SJCRH30 (cell line): ENCODE data around the gene RALGPS1. TPM values are rescaled to one million over a fixed set of nuclear protein-coding genes. Genes with fewer than 3 reads are reported as not detected.

Experiments used
- DNase-seq, 2 experiments: peaks; one replicate each; pipeline ENCODE4 v3.0.0-alpha.2; 2015 to 2020
- H3K27ac ChIP-seq: fragments of 250-450 bp; sonication (Bioruptor Pico); 2 replicates; pipeline ENCODE4 v1.5.1; 2020; ENCODE audit warnings: mild to moderate bottlenecking, moderate library complexity
- H3K27me3 ChIP-seq: fragments of 250-450 bp; sonication (Bioruptor Pico); 2 replicates; pipeline ENCODE4 v1.5.1; 2020; ENCODE audit warnings: mild to moderate bottlenecking, moderate library complexity
- H3K36me3 ChIP-seq: fragments of 250-450 bp; sonication (Bioruptor Pico); 2 replicates; pipeline ENCODE4 v1.5.1; 2020; ENCODE audit warnings: mild to moderate bottlenecking, moderate library complexity
- H3K4me1 ChIP-seq: fragments of 250-450 bp; sonication (Bioruptor Pico); 2 replicates; pipeline ENCODE4 v1.5.1; 2020; ENCODE audit warnings: mild to moderate bottlenecking, moderate library complexity
- H3K4me3 ChIP-seq: fragments of 250-450 bp; sonication (Bioruptor Pico); 2 replicates; pipeline ENCODE4 v1.5.1; 2020; ENCODE audit warnings: mild to moderate bottlenecking, moderate library complexity
- H3K9me3 ChIP-seq: fragments of 250-450 bp; sonication (Bioruptor Pico); replicated peaks from 2 replicates; pipeline ENCODE4 v1.5.1; 2020; ENCODE audit warnings: mild to moderate bottlenecking, moderate library complexity
- total RNA-seq: library from RNA; depleted of rRNA; stranded (reverse); fragments of >200 nt; shearing (Covaris generic); gene quantifications from 2 replicates; pipeline ENCODE4 v1.2.3, GENCODE V29; 2014; rRNA removed

RALGPS1 gene
- 1.8 and 2.3 TPM in 2 replicates for total RNA-seq

GRCh38 chr9:126914458-126915280 lies at the start of gene RALGPS1:
Gene RALGPS1 (plus strand): TSS chr9:126914782. CDS start chr9:126962290, 47,508 bp downstream.
- H3K9me3 ChIP-seq, result no peaks in the 10 kb centered on the region
- no peaks in the 10 kb centered on the region for H3K27me3 ChIP-seq
- no peak within 1 kb of the TSS for H3K27ac ChIP-seq
- H3K4me3 ChIP-seq, result peak within 1 kb of the TSS; percentile 62
- H3K4me1 ChIP-seq, result no peaks in the 10 kb centered on the region
- peak; percentile 97 to 98 for DNase-seq
- H3K36me3 ChIP-seq, result no peaks in the 10 kb centered on the region

- Histone ChIP-seq H3K36me3 (peaks cover 10% of the 10 kb centered on the region), H3K9me3 (no peaks in the 10 kb centered on the region), H3K27me3 (no peaks in the 10 kb centered on the region), H3K4me3 (no peak overlapping the region), H3K27ac (no peak overlapping the region), H3K4me1 (peaks cover 6% of the 10 kb centered on the region; the same call in 1 of the 2 replicates)
- no peak for DNase-seq
Observed at GRCh38 chr9:126869368-126869767, 45.2 kb upstream of the RALGPS1 start.

GRCh38 chr9:126872516-126872915 lies 42.1 kb upstream of the RALGPS1 start:
- H3K4me3 ChIP-seq, result no peak overlapping the region
- peaks cover 3% of the 10 kb centered on the region; the same call in 1 of the 2 replicates for H3K36me3 ChIP-seq
- H3K27me3 ChIP-seq, result no peaks in the 10 kb centered on the region
- no peak for DNase-seq
- H3K4me1 ChIP-seq, result no peaks in the 10 kb centered on the region
- H3K27ac ChIP-seq, result no peak overlapping the region
- H3K9me3 ChIP-seq, result no peaks in the 10 kb centered on the region

- DNase-seq, result no peak
- H3K27me3 ChIP-seq, result no peaks in the 10 kb centered on the region
- peaks cover 7% of the 10 kb centered on the region for H3K36me3 ChIP-seq
- H3K4me3 ChIP-seq, result no peak overlapping the region
- no peaks in the 10 kb centered on the region for H3K4me1 ChIP-seq
- H3K9me3 ChIP-seq, result no peaks in the 10 kb centered on the region
- no peak overlapping the region for H3K27ac ChIP-seq
Observed at GRCh38 chr9:126874546-126875314, 39.9 kb upstream of the RALGPS1 start.

- DNase-seq, result no peak
- H3K27me3 ChIP-seq, result no peaks in the 10 kb centered on the region
- H3K27ac ChIP-seq, result no peak overlapping the region
- no peaks in the 10 kb centered on the region for H3K9me3 ChIP-seq
- H3K4me1 ChIP-seq, result no peaks in the 10 kb centered on the region
- H3K4me3 ChIP-seq, result no peak overlapping the region
- H3K36me3 ChIP-seq, result peaks cover 11% of the 10 kb centered on the region
Observed at GRCh38 chr9:126875756-126876510, 38.6 kb upstream of the RALGPS1 start.

GRCh38 chr9:126876531-126876930 lies 38.1 kb upstream of the RALGPS1 start:
- H3K36me3 ChIP-seq, result peaks cover 11% of the 10 kb centered on the region
- H3K9me3 ChIP-seq, result no peaks in the 10 kb centered on the region
- no peaks in the 10 kb centered on the region for H3K4me1 ChIP-seq
- H3K27me3 ChIP-seq, result no peaks in the 10 kb centered on the region
- no peak overlapping the region for H3K4me3 ChIP-seq
- no peak for DNase-seq
- no peak overlapping the region for H3K27ac ChIP-seq

GRCh38 chr9:126877418-126877817 lies 37.2 kb upstream of the RALGPS1 start:
- H3K9me3 ChIP-seq, result no peaks in the 10 kb centered on the region
- H3K27me3 ChIP-seq, result no peaks in the 10 kb centered on the region
- peaks cover 11% of the 10 kb centered on the region for H3K36me3 ChIP-seq
- no peak for DNase-seq
- H3K4me3 ChIP-seq, result no peak overlapping the region
- H3K4me1 ChIP-seq, result no peaks in the 10 kb centered on the region
- no peak overlapping the region for H3K27ac ChIP-seq

GRCh38 chr9:126879288-126879687 lies 35.3 kb upstream of the RALGPS1 start:
- Histone ChIP-seq H3K4me3 (no peak overlapping the region), H3K36me3 (peaks cover 11% of the 10 kb centered on the region), H3K27me3 (no peaks in the 10 kb centered on the region), H3K9me3 (no peaks in the 10 kb centered on the region), H3K27ac (no peak overlapping the region), H3K4me1 (no peaks in the 10 kb centered on the region)
- DNase-seq, result no peak

- Histone ChIP-seq H3K4me3 (no peak overlapping the region), H3K27ac (no peak overlapping the region), H3K27me3 (no peaks in the 10 kb centered on the region), H3K9me3 (no peaks in the 10 kb centered on the region), H3K4me1 (no peaks in the 10 kb centered on the region), H3K36me3 (peaks cover 12% of the 10 kb centered on the region)
- DNase-seq, result no peak
Observed at GRCh38 chr9:126880226-126880946, 34.2 kb upstream of the RALGPS1 start.

GRCh38 chr9:126880947-126881332 lies 33.6 kb upstream of the RALGPS1 start:
- Histone ChIP-seq H3K27me3 (no peaks in the 10 kb centered on the region), H3K36me3 (peaks cover 15% of the 10 kb centered on the region), H3K4me1 (no peaks in the 10 kb centered on the region), H3K27ac (no peak overlapping the region), H3K4me3 (no peak overlapping the region), H3K9me3 (no peaks in the 10 kb centered on the region)
- no peak for DNase-seq

GRCh38 chr9:126882746-126883145 lies 31.8 kb upstream of the RALGPS1 start:
- Histone ChIP-seq H3K4me1 (no peaks in the 10 kb centered on the region), H3K27me3 (no peaks in the 10 kb centered on the region), H3K9me3 (no peaks in the 10 kb centered on the region), H3K36me3 (peaks cover 12% of the 10 kb centered on the region), H3K27ac (no peak overlapping the region), H3K4me3 (no peak overlapping the region)
- no peak for DNase-seq

- peaks cover 12% of the 10 kb centered on the region for H3K36me3 ChIP-seq
- no peak for DNase-seq
- no peak overlapping the region for H3K27ac ChIP-seq
- no peaks in the 10 kb centered on the region for H3K9me3 ChIP-seq
- H3K4me3 ChIP-seq, result no peak overlapping the region
- H3K27me3 ChIP-seq, result no peaks in the 10 kb centered on the region
- no peaks in the 10 kb centered on the region for H3K4me1 ChIP-seq
Observed at GRCh38 chr9:126883636-126884035, 30.9 kb upstream of the RALGPS1 start.

GRCh38 chr9:126885131-126885641 lies 29.4 kb upstream of the RALGPS1 start:
- Histone ChIP-seq H3K27ac (no peak overlapping the region), H3K4me3 (no peak overlapping the region), H3K9me3 (no peaks in the 10 kb centered on the region), H3K27me3 (no peaks in the 10 kb centered on the region), H3K4me1 (no peaks in the 10 kb centered on the region), H3K36me3 (peaks cover 7% of the 10 kb centered on the region)
- no peak for DNase-seq
